HCT116 (cell line): ENCODE data around the gene LRRC9. TPM values are rescaled to one million over a fixed set of nuclear protein-coding genes. Genes with fewer than 3 reads are reported as not detected.

Experiments
- ATAC-seq: fragments of 200-7000 bp; cut with Tn5 transposase; 2 replicates; pipeline ENCODE4 v1.9.1; 2020; ENCODE audit warnings: mild to moderate bottlenecking, moderate library complexity
- BruUV-seq: library from RNA; stranded (reverse); fragments of 400-500 nt; replicated peaks from 2 replicates; lab custom pipeline; 2021; lab: Mats Ljungman, UMichigan
- CTCF ChIA-PET: fragments of 300-600 bp; sonication (Branson Sonifier 250); formaldehyde crosslinking; loops from one replicate; lab custom pipeline; 2021; ENCODE audit warnings: antibody characterized with exemption; lab: Charles Lee
- POLR2A ChIA-PET: fragments of 300-600, 350-600 bp; sonication (Branson Sonifier 250); formaldehyde crosslinking; loops from one replicate; lab custom pipeline; 2021; ENCODE audit warnings: antibody characterized with exemption; lab: Charles Lee
- RAD21 ChIA-PET, 2 experiments: fragments of 300-600 bp; sonication (Branson Sonifier 250); formaldehyde crosslinking; loops; one replicate each; lab custom pipeline; 2023; ENCODE audit warnings: low total read pairs in 2 of 2; ENCODE audit not compliant: uncharacterized antibody in 2 of 2, unreplicated experiment in 2 of 2, low non-redundant PET in 1 of 2; lab: Charles Lee
- DNase-seq: peaks from one replicate; pipeline ENCODE4 v3.0.0-alpha.2; 2010; ENCODE audit warnings: low read depth, low spot score
- H2AFZ ChIP-seq: fragments of 200-600 bp; shearing (Covaris generic), sonication (generic); 2 replicates; pipeline ENCODE4 v1.6.1; 2017; ENCODE audit warnings: low read depth, mixed run types, mixed read lengths, antibody characterized with exemption, low read length; ENCODE audit not compliant: poor library complexity, severe bottlenecking
- H3K27ac ChIP-seq: 2 replicates; pipeline ENCODE4 v1.5.1; 2012; ENCODE audit warnings: low read depth, low read length
- H3K27me3 ChIP-seq: fragments of 200-600 bp; sonication (generic); 2 replicates; pipeline ENCODE4 v1.6.1; 2016; ENCODE audit warnings: mixed run types, low read length, mixed read lengths; ENCODE audit not compliant: insufficient read depth
- H3K36me3 ChIP-seq, 2 experiments: fragments of 200-500 bp in 1 of 2; fragments of 200-600 bp in 1 of 2; sonication (Bioruptor generic) in 1 of 2; sonication (generic) in 1 of 2; 2 replicates each; pipeline versions ENCODE4 v1.5.1 to v1.6.1; 2014 to 2016; ENCODE audit warnings: low read length in 2 of 2, inconsistent platforms in 1 of 2, mixed read lengths in 1 of 2, mixed run types in 1 of 2; ENCODE audit not compliant: insufficient read depth in 2 of 2, control insufficient read depth in 1 of 2
- H3K4me1 ChIP-seq, 2 experiments: fragments of 200-600 bp in 1 of 2; sonication (generic) in 1 of 2; 2 replicates each; pipeline versions ENCODE4 v1.5.1 to v1.6.1; 2012 to 2017; ENCODE audit warnings: low read length in 2 of 2, inconsistent platforms in 1 of 2, mild to moderate bottlenecking in 1 of 2, mixed read lengths in 1 of 2, mixed run types in 1 of 2, moderate library complexity in 1 of 2; ENCODE audit not compliant: insufficient read depth in 2 of 2, control insufficient read depth in 1 of 2
- H3K4me2 ChIP-seq: fragments of 200-600 bp; sonication (generic); 2 replicates; pipeline ENCODE4 v1.6.1; 2017; ENCODE audit warnings: mixed run types, low read length, mixed read lengths
- H3K4me3 ChIP-seq, 2 experiments: fragments of 200-600 bp in 1 of 2; sonication (generic) in 1 of 2; replicated peaks in 1 of 2; 2 replicates each; pipeline ENCODE4 v1.5.1; 2011 to 2016; ENCODE audit warnings: low read length in 2 of 2, control low read depth in 1 of 2, low read depth in 1 of 2, mild to moderate bottlenecking in 1 of 2, mixed read lengths in 1 of 2, mixed run types in 1 of 2
- H3K79me2 ChIP-seq: fragments of 200-600 bp; sonication (generic); 2 replicates; pipeline ENCODE4 v1.6.1; 2017; ENCODE audit warnings: mild to moderate bottlenecking, mixed run types, low read length, moderate library complexity, mixed read lengths; ENCODE audit not compliant: insufficient read depth
- H3K9ac ChIP-seq: fragments of 200-600 bp; sonication (generic); 2 replicates; pipeline ENCODE4 v1.6.1; 2016; ENCODE audit warnings: low read length, mixed read lengths
- H3K9me2 ChIP-seq: fragments of 200-600 bp; sonication (generic), shearing (Covaris generic); 2 replicates; pipeline ENCODE4 v1.6.1; 2017; ENCODE audit warnings: mixed run types, mild to moderate bottlenecking, moderate library complexity; ENCODE audit not compliant: insufficient read depth
- H3K9me3 ChIP-seq, 2 experiments: fragments of 200-500 bp in 1 of 2; fragments of 200-600 bp in 1 of 2; sonication (Bioruptor generic) in 1 of 2; sonication (generic) in 1 of 2; 2 replicates each; pipeline ENCODE4 v1.6.1; 2014 to 2017; ENCODE audit warnings: low read length in 2 of 2, mixed read lengths in 2 of 2, inconsistent platforms in 1 of 2, low read depth in 1 of 2, mild to moderate bottlenecking in 1 of 2, mixed run types in 1 of 2, moderate library complexity in 1 of 2; ENCODE audit not compliant: control insufficient read depth in 1 of 2, insufficient read depth in 1 of 2
- H4K20me1 ChIP-seq: fragments of 200-600 bp; sonication (generic), shearing (Covaris generic); 2 replicates; pipeline ENCODE4 v1.6.1; 2017; ENCODE audit warnings: mixed run types, mild to moderate bottlenecking, moderate library complexity; ENCODE audit not compliant: insufficient read depth
- EGR1 ChIP-seq: IDR thresholded peaks from 2 replicates; pipeline ENCODE4 v1.6.1; 2012; ENCODE audit warnings: low read depth
- POLR2A ChIP-seq: IDR thresholded peaks from 2 replicates; pipeline ENCODE4 v1.7.0; 2011; ENCODE audit warnings: borderline replicate concordance; ENCODE audit not compliant: insufficient read depth, insufficient read length; ENCODE audit errors: extremely low read depth
- POLR2AphosphoS5 ChIP-seq: IDR thresholded peaks from 2 replicates; pipeline ENCODE4 v1.6.1; 2011; ENCODE audit warnings: mild to moderate bottlenecking, low read depth, low read length, moderate library complexity
- SIN3A ChIP-seq: IDR thresholded peaks from 2 replicates; pipeline ENCODE4 v1.6.1; 2012; ENCODE audit warnings: low read depth
- TCF7L2 ChIP-seq: IDR thresholded peaks from 2 replicates; pipeline ENCODE4 v1.7.0; 2011; ENCODE audit warnings: borderline replicate concordance, inconsistent platforms; ENCODE audit not compliant: insufficient read depth, insufficient read length; ENCODE audit errors: extremely low read depth
- YY1 ChIP-seq: IDR thresholded peaks from 2 replicates; pipeline ENCODE4 v1.6.1; 2011; ENCODE audit warnings: low read length, low read depth, moderate library complexity, mild to moderate bottlenecking; ENCODE audit not compliant: insufficient replicate concordance; ENCODE audit errors: extremely low read depth
- ZNF274 ChIP-seq: fragments of 200-500 bp; sonication (Bioruptor generic); IDR thresholded peaks from 2 replicates; pipeline ENCODE4 v1.6.1; 2014; ENCODE audit warnings: mild to moderate bottlenecking, low read depth, low read length, inconsistent platforms
- intact Hi-C: fragments of 100-400 bp; cut with micrococcal nuclease; formaldehyde crosslinking; loops from 2 replicates; pipeline ENCODE4 v1.10.0; 2022
- total RNA-seq: library from RNA; stranded (reverse); gene quantifications from one replicate; pipeline ENCODE4 v1.2.1, GENCODE V29; 2021; ENCODE audit not compliant: unreplicated experiment
- TF ChIP-seq, protein P1 (sequence below): IDR thresholded peaks from 2 replicates; pipeline ENCODE4 v1.6.1; 2011; ENCODE audit warnings: mild to moderate bottlenecking, low read length, moderate library complexity; ENCODE audit not compliant: insufficient replicate concordance; ENCODE audit errors: extremely low read depth
- TF ChIP-seq, protein P2 (sequence below): IDR thresholded peaks from 2 replicates; pipeline ENCODE4 v1.6.1; 2012
- TF ChIP-seq, protein P3 (sequence below), 3 experiments: fragments of 200-600 bp in 1 of 3; sonication (generic) in 1 of 3; IDR thresholded peaks in 2 of 3; conservative IDR thresholded peaks in 1 of 3; 2 replicates each; pipeline ENCODE4 v1.5.1; 2012 to 2017; ENCODE audit warnings: low read depth in 2 of 3, low read length in 2 of 3, antibody characterized with exemption in 1 of 3, borderline replicate concordance in 1 of 3, control low read depth in 1 of 3, mild to moderate bottlenecking in 1 of 3, mixed read lengths in 1 of 3, mixed run types in 1 of 3, moderate library complexity in 1 of 3; ENCODE audit not compliant: insufficient read depth in 1 of 3

The LRRC9 gene
- total RNA-seq, 1 experiment from 2014 or later = not detected

DNA sequence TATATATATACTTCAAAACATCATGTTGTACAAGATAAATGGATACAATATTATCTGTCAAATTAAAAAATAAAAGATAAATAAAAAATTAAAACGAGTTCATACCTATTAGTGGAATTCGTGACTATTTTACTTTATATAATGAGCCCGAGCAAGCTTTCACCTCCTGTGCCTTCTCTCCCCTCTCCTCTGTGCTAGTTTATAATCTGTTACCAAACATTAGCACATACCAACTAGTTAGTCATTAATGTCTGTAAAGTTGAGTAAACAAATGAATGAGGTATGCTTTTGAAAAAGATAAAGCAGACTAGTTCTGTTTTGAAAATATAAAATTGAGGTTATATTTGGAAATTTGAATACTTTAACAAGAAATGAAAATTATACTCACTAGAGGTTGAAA is 84.0 kb downstream of the LRRC9 start:
- H3K79me2 ChIP-seq = no peaks in the 10 kb centered on the region
- no peaks in the 10 kb centered on the region for H3K27me3 ChIP-seq
- no peaks in the 10 kb centered on the region for H3K4me1 ChIP-seq
- H3K4me3 ChIP-seq = no peak overlapping the region
- intact Hi-C loops = no loop called here
- ChIA-PET RAD21 (no interaction called here), POLR2A (no interaction called here), CTCF (interaction anchor here (0.8 kb wide), 1 partner anchor 262 kb away, joined by 3 read pairs; no protein-coding TSS in a partner anchor)
- ATAC-seq = no peak
- H4K20me1 ChIP-seq = no peaks in the 10 kb centered on the region
- no peaks in the 10 kb centered on the region for H3K9me2 ChIP-seq
- BruUV-seq = no TSS peak
- H2AFZ ChIP-seq = no peak overlapping the region
- TF ChIP-seq, protein P1, sequence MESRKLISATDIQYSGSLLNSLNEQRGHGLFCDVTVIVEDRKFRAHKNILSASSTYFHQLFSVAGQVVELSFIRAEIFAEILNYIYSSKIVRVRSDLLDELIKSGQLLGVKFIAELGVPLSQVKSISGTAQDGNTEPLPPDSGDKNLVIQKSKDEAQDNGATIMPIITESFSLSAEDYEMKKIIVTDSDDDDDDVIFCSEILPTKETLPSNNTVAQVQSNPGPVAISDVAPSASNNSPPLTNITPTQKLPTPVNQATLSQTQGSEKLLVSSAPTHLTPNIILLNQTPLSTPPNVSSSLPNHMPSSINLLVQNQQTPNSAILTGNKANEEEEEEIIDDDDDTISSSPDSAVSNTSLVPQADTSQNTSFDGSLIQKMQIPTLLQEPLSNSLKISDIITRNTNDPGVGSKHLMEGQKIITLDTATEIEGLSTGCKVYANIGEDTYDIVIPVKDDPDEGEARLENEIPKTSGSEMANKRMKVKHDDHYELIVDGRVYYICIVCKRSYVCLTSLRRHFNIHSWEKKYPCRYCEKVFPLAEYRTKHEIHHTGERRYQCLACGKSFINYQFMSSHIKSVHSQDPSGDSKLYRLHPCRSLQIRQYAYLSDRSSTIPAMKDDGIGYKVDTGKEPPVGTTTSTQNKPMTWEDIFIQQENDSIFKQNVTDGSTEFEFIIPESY = no peak
- TF ChIP-seq EGR1 (no peak), YY1 (no peak), ZNF274 (no peak), POLR2A (no peak), TCF7L2 (no peak), SIN3A (no peak), POLR2AphosphoS5 (no peak)
- TF ChIP-seq, protein P2, sequence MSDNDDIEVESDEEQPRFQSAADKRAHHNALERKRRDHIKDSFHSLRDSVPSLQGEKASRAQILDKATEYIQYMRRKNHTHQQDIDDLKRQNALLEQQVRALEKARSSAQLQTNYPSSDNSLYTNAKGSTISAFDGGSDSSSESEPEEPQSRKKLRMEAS = no peak
- TF ChIP-seq, protein P3, sequence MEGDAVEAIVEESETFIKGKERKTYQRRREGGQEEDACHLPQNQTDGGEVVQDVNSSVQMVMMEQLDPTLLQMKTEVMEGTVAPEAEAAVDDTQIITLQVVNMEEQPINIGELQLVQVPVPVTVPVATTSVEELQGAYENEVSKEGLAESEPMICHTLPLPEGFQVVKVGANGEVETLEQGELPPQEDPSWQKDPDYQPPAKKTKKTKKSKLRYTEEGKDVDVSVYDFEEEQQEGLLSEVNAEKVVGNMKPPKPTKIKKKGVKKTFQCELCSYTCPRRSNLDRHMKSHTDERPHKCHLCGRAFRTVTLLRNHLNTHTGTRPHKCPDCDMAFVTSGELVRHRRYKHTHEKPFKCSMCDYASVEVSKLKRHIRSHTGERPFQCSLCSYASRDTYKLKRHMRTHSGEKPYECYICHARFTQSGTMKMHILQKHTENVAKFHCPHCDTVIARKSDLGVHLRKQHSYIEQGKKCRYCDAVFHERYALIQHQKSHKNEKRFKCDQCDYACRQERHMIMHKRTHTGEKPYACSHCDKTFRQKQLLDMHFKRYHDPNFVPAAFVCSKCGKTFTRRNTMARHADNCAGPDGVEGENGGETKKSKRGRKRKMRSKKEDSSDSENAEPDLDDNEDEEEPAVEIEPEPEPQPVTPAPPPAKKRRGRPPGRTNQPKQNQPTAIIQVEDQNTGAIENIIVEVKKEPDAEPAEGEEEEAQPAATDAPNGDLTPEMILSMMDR (IDR thresholded peaks at IDR 0.05 in 2 of 3, conservative IDR thresholded peaks at IDR 0.05 in 1 of 3; ENCODE audit: borderline replicate concordance in 1 of 3, insufficient read depth in 1 of 3, low read depth in 2 of 3, low read length in 2 of 3) = no peak
- no peaks in the 10 kb centered on the region for H3K9me3 ChIP-seq
- H3K9ac ChIP-seq = no peak overlapping the region
- no peaks in the 10 kb centered on the region for H3K36me3 ChIP-seq
- no peak for DNase-seq
- no peak overlapping the region for H3K27ac ChIP-seq
- H3K4me2 ChIP-seq = no peak overlapping the region
